Heart right ventricle (tissue), 16 donors: ENCODE measurements around the gene UNC5B. TPM values are rescaled to one million over a fixed set of nuclear protein-coding genes. Genes with fewer than 3 reads are reported as not detected.
A peak's percentile ranks its signal among the peaks of the same experiment; 100 is the strongest.

ENCODE experiments used
- ATAC-seq, 8 donors: fragments of 200-7000 bp; cut with Tn5 transposase; one replicate each; pipeline ENCODE4 v1.9.1; 2020; ENCODE audit warnings: mild to moderate bottlenecking in 8 of 8, moderate library complexity in 8 of 8, moderate number of reproducible peaks in 1 of 8
- DNase-seq, 2 donors: peaks; one replicate each; pipeline ENCODE4 v3.0.0-alpha.2; 2020
- H3K27ac ChIP-seq, 10 donors: fragments of 200-600 bp; sonication (generic) in 2 of 10; one replicate each; pipeline versions ENCODE4 v1.5.0 to v1.8.0; 2020 to 2022; ENCODE audit warnings: mild to moderate bottlenecking in 3 of 10
- H3K27me3 ChIP-seq, 7 donors: fragments of 200-600 bp; one replicate each; pipeline ENCODE4 v1.8.0; 2021 to 2022; ENCODE audit warnings: mild to moderate bottlenecking in 2 of 7
- H3K36me3 ChIP-seq, 9 donors: fragments of 200-600 bp; sonication (generic) in 1 of 9; one replicate each; pipeline versions ENCODE4 v1.5.0 to v1.8.0; 2020 to 2022; ENCODE audit warnings: mild to moderate bottlenecking in 2 of 9
- H3K4me1 ChIP-seq, 9 donors: fragments of 200-600 bp; sonication (generic) in 1 of 9; one replicate each; pipeline versions ENCODE4 v1.5.0 to v1.8.0; 2020 to 2022; ENCODE audit warnings: mild to moderate bottlenecking in 4 of 9
- H3K4me3 ChIP-seq, 10 donors: fragments of 200-600 bp; sonication (generic) in 2 of 10; one replicate each; pipeline versions ENCODE4 v1.5.0 to v1.8.0; 2020 to 2022; ENCODE audit warnings: mild to moderate bottlenecking in 7 of 10, moderate library complexity in 2 of 10
- H3K9me3 ChIP-seq, 11 donors: fragments of 200-600 bp in 10 of 11; sonication (generic) in 2 of 11; one replicate each; pipeline versions ENCODE4 v1.5.0 to v1.8.0; 2013 to 2022; ENCODE audit warnings: mild to moderate bottlenecking in 2 of 11, control low read depth in 1 of 11, moderate library complexity in 1 of 11
- WGBS, 2 donors: extraction: QIAGEN DNeasy Blood & Tissue Kit; methylation state at CpG; one replicate each; pipeline ENCODE4 v1.1.7; 2013; ENCODE audit warnings: inconsistent platforms in 1 of 2; 5-methylcytosine and 5-hydroxymethylcytosine counted together
- intact Hi-C, 10 donors: fragments of 100-400 bp; cut with DNase I; formaldehyde crosslinking; loops; one replicate each; pipeline versions ENCODE4 v1.11.1 to v1.14.2; 2022
- polyA plus RNA-seq, 2 donors: library from polyadenylated mRNA; stranded (reverse); fragments of 200-250 nt; gene quantifications; one replicate each; pipeline ENCODE4 v1.2.3, GENCODE V29; 2013
- total RNA-seq, 10 donors: library from RNA; stranded (reverse); fragmentation: NEBNext Ultra II Directional in 3 of 10; extraction: Animal tissue kit (Norgen Biotek cat#: 25700) in 3 of 10; gene quantifications; one replicate each; pipeline versions ENCODE4 v1.2.1 to v1.2.4, GENCODE V29; 2021 to 2023
- TF ChIP-seq, protein P1 (sequence below), 9 donors: fragments of 200-600 bp; sonication (generic) in 2 of 9; IDR thresholded peaks; one replicate each; pipeline versions ENCODE4 v1.5.0 to v1.8.0; 2021 to 2022; ENCODE audit warnings: antibody characterized with exemption in 9 of 9, mild to moderate bottlenecking in 5 of 9, moderate library complexity in 1 of 9
- donor health status: Arrhythmogenic right ventricular cardiomyopathy.
- donor health status: ischemic (EF 13 %, LVEDD 7.1; RV severe dilation, severe dysfunction).
- donor health status: healthy with polysubstance abuse.
- donor health status: DM: no; HTN: yes; CAD: no.
- donor health status: DM: no; HTN: no; CAD: no.
- donor health status: ischemic (EF 25% LVEDD 6.9; RV normal size, moderate dysfunction).
- donor health status: ischemic (EF 25% LVEDD 5.7; RV mildly dilated, moderate dysfunction).
- donor health status: healthy.
- donor health status: DM: yes; HTN: yes; CAD: no.
- donor health status: Ischemic cardiomyopathy.
- donor health status: ischemic (EF 35%, LVEDD 5.7; RV mildly dilated, moderate dysfunction).
- donor health status: nonischemic (EF 11% LVEDD 7.7; RV severe dilation, severe dysfunction).
- donor health status: DM: yes; HTN: yes; CAD: no.
- donor health status: PGD.
- donor health status: ischemic (EF 29% LVEDD 5.4; RV normal size, mild dysfunction).
- donor health status: nonischemic (EF 23%, LVEDD 6.1; RV moderate dilation, normal function).

Gene UNC5B
- total and polyA plus RNA-seq, 12 donors = 3.3 to 20.6 (median 12.1) TPM

DNA sequence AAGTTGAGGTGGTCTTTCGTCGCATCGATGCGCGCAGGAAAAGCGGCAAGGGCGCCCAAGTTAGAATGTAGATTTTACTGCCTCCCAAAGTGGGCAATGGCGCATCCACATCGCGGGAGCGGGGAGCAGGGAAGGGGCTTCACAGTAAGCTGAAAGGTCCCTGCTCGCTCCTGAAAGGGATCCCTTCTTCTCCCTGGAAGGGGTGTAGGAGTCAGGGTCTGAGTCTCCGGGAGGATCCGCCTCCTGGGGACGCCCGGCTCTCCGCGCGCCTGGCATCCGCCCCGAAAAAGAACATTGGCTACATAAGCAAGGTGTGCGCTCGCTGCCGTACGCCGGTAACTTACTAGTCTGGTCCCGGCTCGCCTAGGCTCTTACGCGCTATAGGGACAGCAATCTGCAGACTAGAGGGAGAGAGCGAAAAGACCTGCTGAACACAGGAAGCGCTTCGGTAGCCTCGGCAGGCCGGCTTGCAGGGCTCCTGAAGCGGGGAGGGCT is 804 bp downstream of the UNC5B start:
- peak overlapping the region; percentile 62 to 98 (median 82) for H3K4me3 ChIP-seq
- H3K27ac ChIP-seq = peak overlapping the region; percentile 61 to 96 (median 93)
- TF ChIP-seq, protein P1, sequence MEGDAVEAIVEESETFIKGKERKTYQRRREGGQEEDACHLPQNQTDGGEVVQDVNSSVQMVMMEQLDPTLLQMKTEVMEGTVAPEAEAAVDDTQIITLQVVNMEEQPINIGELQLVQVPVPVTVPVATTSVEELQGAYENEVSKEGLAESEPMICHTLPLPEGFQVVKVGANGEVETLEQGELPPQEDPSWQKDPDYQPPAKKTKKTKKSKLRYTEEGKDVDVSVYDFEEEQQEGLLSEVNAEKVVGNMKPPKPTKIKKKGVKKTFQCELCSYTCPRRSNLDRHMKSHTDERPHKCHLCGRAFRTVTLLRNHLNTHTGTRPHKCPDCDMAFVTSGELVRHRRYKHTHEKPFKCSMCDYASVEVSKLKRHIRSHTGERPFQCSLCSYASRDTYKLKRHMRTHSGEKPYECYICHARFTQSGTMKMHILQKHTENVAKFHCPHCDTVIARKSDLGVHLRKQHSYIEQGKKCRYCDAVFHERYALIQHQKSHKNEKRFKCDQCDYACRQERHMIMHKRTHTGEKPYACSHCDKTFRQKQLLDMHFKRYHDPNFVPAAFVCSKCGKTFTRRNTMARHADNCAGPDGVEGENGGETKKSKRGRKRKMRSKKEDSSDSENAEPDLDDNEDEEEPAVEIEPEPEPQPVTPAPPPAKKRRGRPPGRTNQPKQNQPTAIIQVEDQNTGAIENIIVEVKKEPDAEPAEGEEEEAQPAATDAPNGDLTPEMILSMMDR (IDR thresholded peaks at IDR 0.05) = no peak
- H3K27me3 ChIP-seq = peaks cover 0 to 90% (median 10%) of the 10 kb centered on the region in 7 donors
- no peaks in the 10 kb centered on the region for H3K36me3 ChIP-seq
- peak in 1 of 2 donors; percentile 50 for DNase-seq
- H3K9me3 ChIP-seq = no peaks in the 10 kb centered on the region
- peaks cover 15 to 74% (median 57%) of the 10 kb centered on the region in 9 donors for H3K4me1 ChIP-seq
- intact Hi-C loops = loop anchor here in 7 of 10 donors (2.0 to 10.0 kb wide), 8 partner anchors 22 to 288 kb away; no protein-coding TSS in a partner anchor
- peak in 7 of 8 donors; percentile 1 to 21 (median 6) for ATAC-seq
- 0 to 1% methylated on average over 36 of the region's 36 CpGs for WGBS, 2 donors

DNA sequence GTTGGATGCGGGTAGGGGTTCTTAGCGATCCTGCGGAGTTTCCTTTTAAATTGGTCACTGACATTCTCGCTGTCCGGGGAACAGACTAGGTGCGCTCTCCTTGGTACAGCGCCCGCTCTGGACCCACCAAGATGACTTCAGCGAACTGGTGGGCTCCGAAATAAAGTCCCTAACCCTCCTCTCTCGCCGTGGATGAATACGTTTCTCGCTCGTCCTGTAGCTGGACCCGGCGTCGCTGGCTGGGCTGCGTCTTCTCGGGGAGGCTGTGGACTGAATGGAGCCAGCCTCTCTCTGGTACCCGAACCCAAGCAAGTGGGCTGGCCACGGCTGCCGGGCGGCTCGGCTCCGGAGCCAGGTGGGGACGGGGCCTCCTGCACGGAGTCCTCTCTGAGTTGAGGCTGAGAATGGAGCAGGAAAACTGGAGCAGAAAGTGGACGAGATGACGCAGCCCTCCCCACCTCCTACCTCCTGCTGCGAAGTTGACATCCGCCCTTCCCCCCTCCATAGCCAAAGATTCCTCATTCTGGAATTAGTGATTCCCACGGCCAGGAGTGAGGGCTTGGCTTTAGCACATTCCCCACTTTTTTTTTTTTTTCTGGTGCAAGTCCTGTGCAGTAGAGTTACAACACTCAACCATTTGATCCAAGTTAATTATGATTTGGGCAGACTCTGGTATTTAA is 1.5 kb downstream of the UNC5B start:
- no peak for DNase-seq
- Histone ChIP-seq H3K27me3 (peaks cover 0 to 90% (median 10%) of the 10 kb centered on the region in 7 donors), H3K4me1 (peaks cover 20 to 77% (median 61%) of the 10 kb centered on the region in 9 donors), H3K36me3 (no peaks in the 10 kb centered on the region), H3K9me3 (no peaks in the 10 kb centered on the region), H3K27ac (peak overlapping the region in 7 of 10 donors; percentile 41 to 96 (median 92)), H3K4me3 (peak overlapping the region; percentile 44 to 98 (median 80))
- peak in 1 of 8 donors; percentile 9 for ATAC-seq
- intact Hi-C loops = loop anchor here in 7 of 10 donors (2.0 to 10.0 kb wide), 9 partner anchors 21 to 289 kb away; no protein-coding TSS in a partner anchor
- TF ChIP-seq, protein P1 (IDR thresholded peaks at IDR 0.05) = no peak
- WGBS, 2 donors = 4 to 6% methylated on average over 33 of the region's 33 CpGs

DNA sequence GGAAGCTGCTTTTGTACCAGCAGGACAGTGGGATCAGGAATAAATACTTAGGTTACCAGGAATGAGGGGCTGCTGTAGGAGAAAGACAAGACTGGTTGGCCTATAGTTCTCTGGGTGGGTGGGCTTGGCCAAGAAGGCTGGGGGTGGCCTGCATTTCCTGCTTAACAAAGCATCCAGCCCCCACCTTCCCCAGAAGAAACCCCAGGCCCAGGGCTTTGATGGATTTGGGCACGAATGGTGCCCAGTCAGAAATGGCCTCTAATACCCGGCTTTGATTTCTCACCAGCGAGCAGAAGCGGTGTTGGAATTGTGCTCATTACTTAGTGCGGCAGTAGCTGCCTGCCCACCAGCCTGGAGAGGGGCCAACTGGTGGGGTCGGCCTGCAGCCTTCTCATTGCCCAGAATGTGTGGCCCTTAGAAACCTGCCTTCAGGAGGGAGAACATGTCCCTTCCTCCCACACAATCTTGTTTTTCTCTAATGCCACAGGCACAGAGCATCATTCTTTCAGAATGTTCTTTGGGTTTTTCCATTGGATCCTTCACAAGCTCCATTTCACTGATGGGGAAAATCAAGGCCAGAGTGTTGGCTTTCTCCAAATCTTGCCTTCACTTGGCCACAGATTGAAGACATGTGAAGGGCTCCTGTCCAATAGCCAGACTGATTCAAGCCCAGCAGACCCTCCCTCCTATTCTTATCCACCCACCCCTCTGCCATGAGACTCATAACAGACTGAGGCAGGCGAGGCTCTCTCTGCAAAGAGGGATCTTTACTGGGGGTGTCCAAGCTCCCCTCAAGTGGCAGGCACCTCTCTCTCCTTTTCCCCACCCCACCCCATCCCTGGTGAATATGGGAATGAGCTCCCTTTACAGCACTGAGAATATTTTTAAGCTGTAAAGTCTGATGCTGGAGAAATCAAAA is 2.5 kb downstream of the UNC5B start:
- H3K27me3 ChIP-seq = peaks cover 0 to 80% (median 7%) of the 10 kb centered on the region in 7 donors
- DNase-seq = no peak
- 90 to 93% methylated on average over 7 of the region's 7 CpGs for WGBS, 2 donors
- intact Hi-C loops = loop anchor here in 3 of 10 donors (2.0 to 10.0 kb wide), 4 partner anchors 50 to 288 kb away; no protein-coding TSS in a partner anchor
- peaks cover 20 to 79% (median 60%) of the 10 kb centered on the region in 9 donors for H3K4me1 ChIP-seq
- no peaks in the 10 kb centered on the region for H3K36me3 ChIP-seq
- H3K27ac ChIP-seq = peak overlapping the region in 4 of 10 donors; percentile 25 to 96 (median 93)
- H3K4me3 ChIP-seq = peak overlapping the region in 8 of 10 donors; percentile 70 to 98 (median 82)
- no peaks in the 10 kb centered on the region for H3K9me3 ChIP-seq
- TF ChIP-seq, protein P1 (IDR thresholded peaks at IDR 0.05) = no peak
- no peak for ATAC-seq

DNA sequence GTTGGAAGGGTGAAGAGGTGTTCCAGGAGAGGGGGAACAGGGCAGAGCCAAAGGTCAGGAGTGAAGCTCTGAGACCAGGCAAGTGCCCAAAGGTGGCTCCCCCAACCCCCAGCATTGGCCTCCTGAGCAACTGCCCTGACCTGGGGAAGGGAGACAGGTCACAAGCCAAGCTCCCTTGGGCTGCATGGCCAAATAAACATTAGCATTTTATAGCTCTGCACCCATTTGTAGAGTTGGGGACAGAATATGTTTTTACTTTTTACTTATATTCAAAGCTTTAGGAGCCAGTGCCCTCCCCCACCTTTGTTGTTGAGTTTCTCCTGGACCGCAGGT is 4.0 kb downstream of the UNC5B start:
- Histone ChIP-seq H3K36me3 (no peaks in the 10 kb centered on the region), H3K27ac (peak overlapping the region in 7 of 10 donors; percentile 74 to 89 (median 78)), H3K4me1 (peaks cover 20 to 90% (median 64%) of the 10 kb centered on the region in 9 donors), H3K4me3 (peak overlapping the region in 8 of 10 donors; percentile 57 to 96 (median 69)), H3K9me3 (no peaks in the 10 kb centered on the region), H3K27me3 (peaks cover 0 to 66% (median 0%) of the 10 kb centered on the region in 7 donors)
- intact Hi-C loops = loop anchor here in 1 of 10 donors (10.0 kb wide), 1 partner anchor 48 kb away; no protein-coding TSS in a partner anchor
- no peak for DNase-seq
- ATAC-seq = no peak
- 82 to 90% methylated on average over 1 of the region's 1 CpG for WGBS, 2 donors
- TF ChIP-seq, protein P1 (IDR thresholded peaks at IDR 0.05) = no peak
